HG03460 (cell line): Measurements from ENCODE around the gene DECR2.
"Not testable (repeated sequence)": the region's sequence is repeated elsewhere in the genome, so short reads cannot be mapped to it uniquely, and the experiment has no call there.

Experiments used
- ATAC-seq: cut with Tn5 transposase; IDR thresholded peaks from one replicate; pipeline ENCODE4 v1.9.1; 2021; ENCODE audit not compliant: unreplicated experiment

DECR2 gene

GRCh38 chr16:401468-402348, at the start of gene DECR2:
Gene DECR2, plus strand, starts transcription at chr16:401885. Its CDS starts 79 bp downstream, at chr16:401964.
- ATAC-seq: peak; percentile 51

GRCh38 chr16:352547-353403, 48.9 kb upstream of the DECR2 start, which contains the start of gene AXIN1:
Gene AXIN1, minus strand, starts transcription at chr16:352723. Its CDS starts 5,698 bp downstream, at chr16:347025.
- ATAC-seq: peak; percentile 57

DNA sequence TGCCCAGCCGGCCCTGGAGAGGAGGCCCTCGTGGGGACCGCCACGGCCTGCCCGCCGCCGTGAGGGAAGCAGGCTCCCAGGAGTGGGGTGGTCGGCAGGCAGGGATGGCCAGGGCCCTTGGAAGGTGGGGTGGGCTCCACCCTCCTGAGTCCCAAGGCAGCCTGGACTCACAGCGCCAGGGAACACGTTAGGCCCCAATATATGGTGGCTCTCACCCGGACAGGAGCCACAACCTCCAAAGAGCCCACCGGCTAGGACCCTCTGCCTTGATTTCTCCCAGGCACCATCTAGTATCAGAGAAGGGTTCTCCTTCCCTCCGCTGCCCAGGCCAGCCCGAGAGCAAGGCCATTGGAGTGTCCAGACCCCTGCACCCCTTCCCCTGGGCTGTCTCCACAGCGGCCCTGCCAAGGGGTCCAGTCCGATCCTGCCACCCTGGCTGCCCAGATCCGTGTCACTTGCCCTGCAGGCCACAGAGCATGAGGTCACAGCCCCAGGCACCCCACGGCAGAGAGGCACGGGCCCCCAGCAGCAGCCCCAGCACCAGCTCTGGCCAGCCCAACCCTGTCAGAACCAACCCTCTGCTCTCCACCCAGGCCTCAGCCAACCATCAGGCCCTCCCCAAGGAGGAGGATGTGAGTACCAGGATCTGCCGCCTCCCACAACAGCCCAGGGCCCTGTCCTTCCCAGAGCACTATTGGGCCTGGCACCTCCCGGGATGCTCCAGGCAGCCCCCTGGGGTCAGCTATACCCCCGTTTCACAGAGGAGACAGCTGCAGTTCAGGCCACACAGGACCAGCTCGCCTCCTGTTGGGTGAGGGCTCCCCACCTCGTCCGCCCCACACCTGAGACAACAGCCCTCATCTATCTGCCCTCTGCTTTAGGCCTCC, 48.0 kb upstream of the DECR2 start:
- no peak for ATAC-seq

DNA sequence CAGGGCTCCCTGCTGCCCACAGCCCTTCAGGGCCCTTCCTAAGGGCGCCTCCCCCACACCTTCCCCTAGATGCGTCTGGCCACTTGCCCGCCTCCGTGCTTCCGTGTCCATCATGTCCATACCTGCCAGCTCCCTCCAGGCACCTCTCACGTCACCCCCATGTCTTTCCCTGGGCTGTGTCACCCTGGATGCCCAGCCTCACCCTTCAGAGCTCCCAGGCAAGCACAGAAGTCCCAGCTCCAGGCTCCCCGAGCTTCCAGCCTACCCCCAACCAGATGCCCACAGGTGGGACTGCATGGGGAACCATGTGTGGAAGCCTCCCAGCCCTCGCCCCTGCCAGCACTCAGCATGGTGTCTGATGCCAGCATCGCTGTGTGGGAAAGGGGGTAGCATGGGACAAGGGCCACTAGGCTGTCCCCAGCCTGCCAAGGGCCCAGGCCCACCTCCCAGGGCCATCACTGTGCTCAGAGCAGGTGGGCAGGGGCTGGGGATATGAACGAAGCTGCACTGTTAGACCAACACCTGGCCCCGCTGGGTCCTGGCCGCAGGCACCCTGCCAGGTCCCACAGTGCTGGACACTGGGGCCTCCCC, 47.3 kb upstream of the DECR2 start:
- no peak for ATAC-seq

GRCh38 chr16:354971-355461, 46.7 kb upstream of the DECR2 start:
- ATAC-seq: no peak

DNA sequence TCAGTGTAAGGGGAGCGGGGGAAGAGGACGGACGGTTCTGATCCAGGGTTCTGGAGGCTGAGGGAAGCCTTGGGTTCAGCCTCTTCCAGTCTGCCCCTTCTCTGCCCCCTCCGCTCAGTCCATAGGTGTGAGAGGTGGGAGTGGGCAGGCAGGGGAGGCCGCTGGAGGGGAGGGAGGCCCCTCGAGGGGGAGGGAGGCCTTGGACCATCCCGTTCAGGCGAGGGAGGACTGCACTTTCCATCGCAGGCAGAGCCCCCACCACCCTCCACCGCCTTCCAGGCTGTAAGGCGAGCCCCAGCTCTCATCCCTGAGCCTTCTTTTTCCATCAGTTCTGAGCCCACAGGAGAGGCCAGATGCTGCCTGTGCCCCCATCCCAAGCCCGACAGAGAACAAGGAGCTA, 44.9 kb upstream of the DECR2 start:
- no peak for ATAC-seq

- no peak for ATAC-seq
Observed at GRCh38 chr16:359067-359763, 42.5 kb upstream of the DECR2 start.

GRCh38 chr16:359871-360697, 41.6 kb upstream of the DECR2 start:
- no peak for ATAC-seq

DNA sequence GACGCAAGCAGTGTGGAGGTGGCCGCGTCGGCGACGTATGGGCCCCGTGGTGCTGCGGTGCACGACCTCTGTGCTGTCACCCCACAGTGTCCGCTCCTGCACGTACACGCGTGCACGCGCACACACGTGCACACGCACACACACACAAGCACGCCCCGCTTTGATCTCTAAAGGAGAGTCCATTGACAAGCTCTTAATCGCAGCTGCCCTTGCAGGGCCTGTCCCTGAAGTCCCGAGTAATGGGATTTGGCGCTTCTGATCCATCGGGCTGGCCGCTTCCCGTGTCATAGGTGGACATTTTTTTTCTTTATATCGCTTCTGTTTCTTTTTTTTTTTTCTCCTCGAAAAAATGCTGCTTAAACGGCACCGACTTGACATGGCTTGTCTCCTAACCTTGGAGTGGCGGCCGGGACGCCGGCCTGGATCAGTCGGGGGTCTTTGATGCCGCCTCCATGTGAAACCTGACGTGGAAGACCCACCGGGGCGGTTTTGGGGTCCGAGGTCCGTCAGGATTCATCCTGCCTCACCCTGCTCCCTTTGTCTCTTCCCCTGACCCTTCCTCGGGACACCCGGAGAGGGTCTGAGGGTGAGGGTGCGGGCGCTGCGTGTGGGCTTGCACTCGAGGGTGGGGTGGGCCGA, 40.9 kb upstream of the DECR2 start:
- ATAC-seq: no peak

GRCh38 chr16:361341-361871, 40.3 kb upstream of the DECR2 start:
- no peak for ATAC-seq

- peak; percentile 66 for ATAC-seq
Observed at GRCh38 chr16:361872-362701, 39.6 kb upstream of the DECR2 start.

GRCh38 chr16:362702-362999, 39.0 kb upstream of the DECR2 start:
- not testable (repeated sequence) for ATAC-seq

DNA sequence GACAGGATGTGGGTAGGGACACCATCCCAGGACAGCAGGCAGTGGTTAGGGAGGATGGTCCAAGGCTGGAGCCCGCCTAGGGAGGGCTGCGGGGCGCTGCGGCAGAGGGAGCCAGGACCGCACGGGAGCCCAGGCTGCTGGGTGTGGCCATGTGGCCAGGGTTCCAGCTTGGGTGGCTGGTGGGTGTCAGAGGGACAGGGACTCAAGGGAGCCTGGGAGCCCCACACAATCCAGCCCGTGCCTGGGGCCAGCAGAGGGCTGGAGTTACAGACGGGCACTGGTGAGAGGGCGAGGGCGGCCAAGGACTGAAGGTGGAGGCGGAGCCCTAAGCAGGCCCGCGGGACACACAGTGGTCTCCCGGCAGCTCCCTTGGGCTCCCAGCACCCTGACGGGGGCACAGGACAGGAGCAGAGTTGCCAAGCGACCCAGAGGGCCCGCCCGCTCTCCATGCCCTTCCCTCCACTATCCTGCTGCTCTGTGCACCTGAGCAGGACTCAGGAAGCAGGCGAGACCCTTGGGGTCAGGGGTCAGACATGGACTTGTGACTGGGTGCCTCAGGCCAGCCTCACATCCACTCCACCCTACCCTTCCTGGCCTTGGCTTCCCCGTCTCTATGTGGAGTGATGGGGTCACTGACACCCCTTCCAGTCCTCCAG, 38.4 kb upstream of the DECR2 start:
- no peak for ATAC-seq

DNA sequence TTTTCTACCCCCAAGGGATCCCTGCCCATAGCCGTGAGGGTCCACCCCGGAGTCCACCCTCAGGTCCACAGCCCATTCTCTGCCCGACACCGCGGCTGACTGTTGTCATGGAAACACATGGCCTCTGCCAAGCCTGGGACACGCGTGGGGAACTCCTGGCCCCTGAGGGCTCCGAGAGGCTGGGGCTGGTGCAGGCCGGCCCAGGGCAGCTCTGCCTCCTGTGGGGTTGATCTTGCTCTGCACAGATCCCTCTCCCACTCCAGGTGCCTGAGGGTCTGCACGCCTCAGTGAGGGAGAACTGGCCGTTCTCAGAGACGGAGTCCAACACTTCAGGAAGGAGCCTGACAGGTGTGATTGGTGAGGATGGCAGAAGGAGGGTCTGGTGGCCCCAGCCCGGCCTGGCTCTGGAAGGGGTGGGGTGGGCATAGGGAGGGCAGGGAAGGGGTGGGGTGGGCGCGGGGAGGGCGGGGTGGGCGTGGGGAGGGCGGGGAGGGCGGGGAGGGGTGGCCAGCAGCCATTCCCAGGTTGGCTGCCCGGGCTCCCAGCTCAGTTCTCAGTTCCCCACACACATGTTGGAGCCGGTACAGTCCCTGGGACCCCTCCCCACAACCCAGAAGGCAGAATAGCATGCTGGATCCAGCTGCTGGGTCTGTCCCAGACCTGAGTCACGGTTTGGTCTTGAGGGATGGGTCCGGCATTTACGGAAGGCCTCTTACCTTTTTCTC, 37.8 kb upstream of the DECR2 start:
- no peak for ATAC-seq

DNA sequence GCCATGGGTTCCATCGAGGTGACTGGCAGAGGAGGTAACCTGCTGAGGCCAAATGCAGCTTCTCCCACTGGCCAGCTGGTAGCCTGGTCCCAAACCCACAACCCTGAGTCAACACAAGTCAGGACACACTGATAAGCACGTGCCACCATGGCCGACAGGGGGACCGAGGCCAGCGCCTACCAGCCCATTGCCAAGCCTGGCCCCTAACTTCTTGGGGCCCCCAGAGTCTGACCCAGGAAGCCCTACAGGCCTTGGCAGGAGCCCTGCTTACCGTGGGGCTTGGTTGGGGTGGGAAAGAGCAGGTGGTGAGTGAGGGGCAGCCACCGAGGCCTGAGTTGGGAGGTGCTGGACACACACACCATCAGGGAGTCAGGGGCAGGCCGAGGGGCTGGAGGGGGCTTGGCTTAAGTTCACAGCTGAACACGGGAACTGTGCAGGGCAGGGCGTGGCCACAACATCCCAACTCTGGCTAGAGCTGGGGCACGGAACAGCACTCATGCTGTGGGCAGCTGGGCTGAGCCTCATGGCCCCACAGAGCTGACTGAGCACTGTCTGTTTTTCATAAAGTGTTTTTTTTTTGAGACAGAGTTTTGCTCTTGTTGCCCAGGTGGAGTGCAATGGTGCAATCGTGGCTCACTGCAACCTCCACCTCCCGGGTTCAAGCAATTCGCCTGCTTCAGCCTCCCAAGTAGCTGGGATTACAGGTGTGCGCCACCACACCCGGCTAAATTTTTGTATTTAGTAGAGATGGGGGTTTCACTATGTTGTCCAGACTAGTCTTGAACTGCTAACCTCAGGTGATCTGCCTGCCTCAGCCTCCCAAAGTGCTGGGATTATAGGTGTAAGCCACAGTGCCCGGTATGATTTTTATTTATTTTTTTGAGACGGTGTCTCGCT, 36.8 kb upstream of the DECR2 start:
- no peak for ATAC-seq
